Neural cell (in vitro differentiated cells): ENCODE measurements around the gene TBC1D25. TPM values are rescaled to one million over a fixed set of nuclear protein-coding genes. Genes with fewer than 3 reads are reported as not detected.

Experiments
- H2AFZ ChIP-seq: fragments of 200-600, 300-800 bp; sonication (generic), shearing (Covaris generic); 2 replicates; pipeline ENCODE4 v1.6.0; 2014; ENCODE audit warnings: low read depth, mild to moderate bottlenecking, antibody characterized with exemption, low read length, moderate library complexity
- H3F3A ChIP-seq: fragments of 200-600 bp; shearing (Covaris generic); 2 replicates; pipeline ENCODE4 v1.6.1; 2016; ENCODE audit warnings: mild to moderate bottlenecking, moderate library complexity, mixed read lengths, antibody characterized with exemption, low read length; ENCODE audit not compliant: insufficient read depth, poor library complexity, severe bottlenecking
- H3K27ac ChIP-seq: fragments of 200-600, 300-800 bp; sonication (generic), shearing (Covaris generic); 2 replicates; pipeline ENCODE4 v1.5.1; 2014; ENCODE audit warnings: mild to moderate bottlenecking, low read length, moderate library complexity
- H3K27me3 ChIP-seq: fragments of 300-800, 200-600 bp; sonication (generic), shearing (Covaris generic); 2 replicates; pipeline ENCODE4 v1.6.0; 2014; ENCODE audit warnings: mild to moderate bottlenecking, low read depth, low read length, moderate library complexity; ENCODE audit not compliant: insufficient read depth
- H3K36me3 ChIP-seq: fragments of 300-800, 200-600 bp; sonication (generic), shearing (Covaris generic); 2 replicates; pipeline ENCODE4 v1.5.1; 2014; ENCODE audit warnings: mild to moderate bottlenecking, antibody characterized with exemption, low read length, moderate library complexity; ENCODE audit not compliant: insufficient read depth
- H3K4me2 ChIP-seq: fragments of 300-800, 200-600 bp; sonication (generic), shearing (Covaris generic); 2 replicates; pipeline ENCODE4 v1.6.0; 2014; ENCODE audit warnings: mild to moderate bottlenecking, low read length
- H3K4me3 ChIP-seq: fragments of 300-800, 200-600 bp; sonication (generic), shearing (Covaris generic); 2 replicates; pipeline ENCODE4 v1.5.1; 2014; ENCODE audit warnings: mild to moderate bottlenecking, low read length, moderate library complexity
- H3K79me2 ChIP-seq: fragments of 200-600 bp; shearing (Covaris generic); replicated peaks from 2 replicates; pipeline ENCODE4 v1.6.0; 2014; ENCODE audit warnings: mild to moderate bottlenecking, low read length, moderate library complexity; ENCODE audit not compliant: insufficient read depth
- H3K9ac ChIP-seq: fragments of 300-800, 200-600 bp; sonication (generic), shearing (Covaris generic); 2 replicates; pipeline ENCODE4 v1.6.1; 2016; ENCODE audit warnings: mild to moderate bottlenecking, low read length, mixed read lengths
- H3K9me2 ChIP-seq: fragments of 200-600 bp; shearing (Covaris generic); 2 replicates; pipeline ENCODE4 v1.6.1; 2016; ENCODE audit warnings: mild to moderate bottlenecking, low read length, mixed read lengths; ENCODE audit not compliant: insufficient read depth
- H3K9me3 ChIP-seq: fragments of 200-600, 300-800 bp; sonication (generic), shearing (Covaris generic); 2 replicates; pipeline ENCODE4 v1.6.1; 2016; ENCODE audit warnings: mild to moderate bottlenecking, mixed run types, low read length, moderate library complexity, mixed read lengths
- H4K20me1 ChIP-seq: fragments of 200-600 bp; shearing (Covaris generic); 2 replicates; pipeline ENCODE4 v1.6.1; 2016; ENCODE audit warnings: mild to moderate bottlenecking, mixed run types; ENCODE audit not compliant: insufficient read depth
- EP300 ChIP-seq: fragments of 450-650 bp; conservative IDR thresholded peaks from 2 replicates; pipeline ENCODE4 v1.6.1; 2014; ENCODE audit warnings: antibody characterized with exemption, mild to moderate bottlenecking, moderate library complexity; ENCODE audit not compliant: poor library complexity, severe bottlenecking
- EZH2 ChIP-seq: fragments of 200-600, 300-800 bp; shearing (Covaris generic), sonication (generic); IDR thresholded peaks from 2 replicates; pipeline ENCODE4 v1.6.1; 2014; ENCODE audit warnings: antibody characterized with exemption, low read length, borderline replicate concordance, mild to moderate bottlenecking; ENCODE audit not compliant: insufficient read depth, poor library complexity, severe bottlenecking
- MXI1 ChIP-seq: fragments of 450-650 bp; conservative IDR thresholded peaks from 2 replicates; pipeline ENCODE4 v1.6.1; 2014; ENCODE audit warnings: antibody characterized with exemption, mild to moderate bottlenecking; ENCODE audit not compliant: poor library complexity, severe bottlenecking
- POLR2AphosphoS5 ChIP-seq: IDR thresholded peaks from 2 replicates; pipeline ENCODE4 v1.6.1; 2012
- RAD21 ChIP-seq: fragments of 450-650 bp; conservative IDR thresholded peaks from 2 replicates; pipeline ENCODE4 v1.6.1; 2014; ENCODE audit warnings: antibody characterized with exemption, mild to moderate bottlenecking, moderate library complexity
- SMC3 ChIP-seq: fragments of 450-650 bp; conservative IDR thresholded peaks from 2 replicates; pipeline ENCODE4 v1.6.1; 2014; ENCODE audit warnings: antibody characterized with exemption, mild to moderate bottlenecking, moderate library complexity; ENCODE audit not compliant: poor library complexity
- TAF1 ChIP-seq: IDR thresholded peaks from 2 replicates; pipeline ENCODE4 v1.6.1; 2012; ENCODE audit warnings: low read depth
- polyA plus RNA-seq: library from polyadenylated mRNA; depleted of rRNA; stranded (reverse); fragments of >200 nt; gene quantifications from 2 replicates; pipeline ENCODE4 v1.2.3, GENCODE V29; 2014
- TF ChIP-seq, protein P1 (sequence below): IDR thresholded peaks from 2 replicates; pipeline ENCODE4 v1.6.1; 2012; ENCODE audit warnings: borderline replicate concordance
- TF ChIP-seq, protein P2 (sequence below): fragments of 450-650 bp; IDR thresholded peaks from 2 replicates; pipeline ENCODE4 v1.5.1; 2014; ENCODE audit warnings: antibody characterized with exemption, mild to moderate bottlenecking, moderate library complexity; ENCODE audit not compliant: poor library complexity, severe bottlenecking

The TBC1D25 gene
- polyA plus RNA-seq, 1 donor from 2014 or later: 4.5 TPM

DNA sequence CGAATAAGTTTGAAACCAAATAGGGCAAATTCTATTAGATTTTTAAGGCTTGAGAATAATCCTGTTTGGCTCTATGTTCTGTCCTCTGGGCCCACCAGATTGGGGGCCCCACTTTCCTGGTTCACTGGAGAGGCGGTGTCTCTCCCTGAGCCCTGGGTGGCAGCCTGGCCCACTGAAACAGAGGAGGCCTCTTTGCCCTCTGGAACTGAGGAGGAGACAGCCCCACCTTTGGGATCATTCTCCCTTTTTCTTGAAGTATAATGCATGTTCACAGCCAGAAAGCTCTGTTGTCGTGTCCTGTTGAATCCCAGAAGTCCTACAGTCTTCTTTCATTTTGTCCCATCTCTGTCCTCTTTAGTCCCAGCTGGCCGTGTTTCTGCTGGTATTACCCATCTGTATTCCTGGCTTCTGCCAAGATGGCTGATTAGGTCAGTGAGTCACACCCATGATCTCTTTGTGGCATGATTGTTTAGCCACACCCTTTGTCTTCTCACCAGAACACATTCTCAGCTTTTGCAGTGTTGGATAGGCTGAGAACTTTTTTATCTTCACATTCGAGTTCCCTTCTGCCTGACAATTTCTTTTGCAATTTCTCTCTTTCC lies 8.1 kb upstream of the TBC1D25 start:
- TF ChIP-seq TAF1: no peak
- Histone ChIP-seq H3K9ac (no peak overlapping the region), H3K36me3 (no peaks in the 10 kb centered on the region), H3F3A (no peaks in the 10 kb centered on the region), H3K79me2 (no peaks in the 10 kb centered on the region), H3K9me2 (no peaks in the 10 kb centered on the region), H3K4me2 (no peak overlapping the region), H3K27me3 (no peaks in the 10 kb centered on the region), H3K4me3 (no peak overlapping the region), H3K27ac (no peak overlapping the region), H3K9me3 (no peaks in the 10 kb centered on the region), H2AFZ (no peak overlapping the region), H4K20me1 (no peaks in the 10 kb centered on the region)

DNA sequence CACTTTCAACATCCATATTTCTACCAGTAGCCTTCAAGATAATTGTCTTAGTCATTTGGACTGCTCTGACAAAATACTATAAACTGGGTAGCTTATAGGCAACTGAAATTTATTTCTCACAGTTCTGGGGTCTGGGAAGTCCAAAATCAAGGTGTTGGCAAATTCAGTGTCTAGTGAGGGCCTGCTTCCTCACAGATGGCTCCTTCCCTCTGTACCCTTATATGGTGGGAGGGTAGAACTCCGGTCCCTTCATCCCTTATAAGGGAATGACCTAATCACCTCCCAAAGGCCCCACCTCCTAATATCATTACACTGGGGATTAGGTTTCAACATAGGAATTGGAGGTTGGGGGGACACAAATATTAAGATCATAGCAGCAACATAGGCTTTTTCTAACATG lies 7.4 kb upstream of the TBC1D25 start:
- no peak overlapping the region for H2AFZ ChIP-seq
- H3K9me2 ChIP-seq: no peaks in the 10 kb centered on the region
- no peak overlapping the region for H3K4me3 ChIP-seq

DNA sequence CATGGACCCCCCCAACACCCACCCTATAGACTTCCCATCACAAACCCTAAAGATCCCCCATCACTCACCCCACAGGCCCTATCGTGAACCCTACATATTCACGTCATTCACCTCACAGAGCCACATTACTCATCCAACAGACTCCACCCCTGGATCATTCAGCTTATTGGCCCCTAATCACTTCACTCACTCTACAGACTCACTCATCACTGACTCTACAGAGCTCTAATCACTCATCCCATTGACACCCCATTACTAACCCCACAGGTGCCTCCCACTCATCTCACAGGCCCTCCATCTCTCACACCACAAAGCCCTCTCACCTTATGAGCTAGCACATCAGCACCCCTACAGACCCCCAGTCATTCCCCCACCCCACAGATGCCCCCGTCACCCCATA lies 6.3 kb upstream of the TBC1D25 start:
- Histone ChIP-seq H3K27me3 (no peaks in the 10 kb centered on the region), H3K36me3 (no peaks in the 10 kb centered on the region), H3F3A (no peaks in the 10 kb centered on the region), H2AFZ (no peak overlapping the region), H3K27ac (no peak overlapping the region), H3K9me3 (no peaks in the 10 kb centered on the region), H3K9me2 (no peaks in the 10 kb centered on the region), H3K79me2 (no peaks in the 10 kb centered on the region), H4K20me1 (no peaks in the 10 kb centered on the region), H3K4me2 (no peak overlapping the region), H3K9ac (no peak overlapping the region), H3K4me3 (no peak overlapping the region)
- no peak for TF ChIP-seq RAD21
- TF ChIP-seq, protein P1, sequence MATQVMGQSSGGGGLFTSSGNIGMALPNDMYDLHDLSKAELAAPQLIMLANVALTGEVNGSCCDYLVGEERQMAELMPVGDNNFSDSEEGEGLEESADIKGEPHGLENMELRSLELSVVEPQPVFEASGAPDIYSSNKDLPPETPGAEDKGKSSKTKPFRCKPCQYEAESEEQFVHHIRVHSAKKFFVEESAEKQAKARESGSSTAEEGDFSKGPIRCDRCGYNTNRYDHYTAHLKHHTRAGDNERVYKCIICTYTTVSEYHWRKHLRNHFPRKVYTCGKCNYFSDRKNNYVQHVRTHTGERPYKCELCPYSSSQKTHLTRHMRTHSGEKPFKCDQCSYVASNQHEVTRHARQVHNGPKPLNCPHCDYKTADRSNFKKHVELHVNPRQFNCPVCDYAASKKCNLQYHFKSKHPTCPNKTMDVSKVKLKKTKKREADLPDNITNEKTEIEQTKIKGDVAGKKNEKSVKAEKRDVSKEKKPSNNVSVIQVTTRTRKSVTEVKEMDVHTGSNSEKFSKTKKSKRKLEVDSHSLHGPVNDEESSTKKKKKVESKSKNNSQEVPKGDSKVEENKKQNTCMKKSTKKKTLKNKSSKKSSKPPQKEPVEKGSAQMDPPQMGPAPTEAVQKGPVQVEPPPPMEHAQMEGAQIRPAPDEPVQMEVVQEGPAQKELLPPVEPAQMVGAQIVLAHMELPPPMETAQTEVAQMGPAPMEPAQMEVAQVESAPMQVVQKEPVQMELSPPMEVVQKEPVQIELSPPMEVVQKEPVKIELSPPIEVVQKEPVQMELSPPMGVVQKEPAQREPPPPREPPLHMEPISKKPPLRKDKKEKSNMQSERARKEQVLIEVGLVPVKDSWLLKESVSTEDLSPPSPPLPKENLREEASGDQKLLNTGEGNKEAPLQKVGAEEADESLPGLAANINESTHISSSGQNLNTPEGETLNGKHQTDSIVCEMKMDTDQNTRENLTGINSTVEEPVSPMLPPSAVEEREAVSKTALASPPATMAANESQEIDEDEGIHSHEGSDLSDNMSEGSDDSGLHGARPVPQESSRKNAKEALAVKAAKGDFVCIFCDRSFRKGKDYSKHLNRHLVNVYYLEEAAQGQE: no peak
- TF ChIP-seq, protein P2, sequence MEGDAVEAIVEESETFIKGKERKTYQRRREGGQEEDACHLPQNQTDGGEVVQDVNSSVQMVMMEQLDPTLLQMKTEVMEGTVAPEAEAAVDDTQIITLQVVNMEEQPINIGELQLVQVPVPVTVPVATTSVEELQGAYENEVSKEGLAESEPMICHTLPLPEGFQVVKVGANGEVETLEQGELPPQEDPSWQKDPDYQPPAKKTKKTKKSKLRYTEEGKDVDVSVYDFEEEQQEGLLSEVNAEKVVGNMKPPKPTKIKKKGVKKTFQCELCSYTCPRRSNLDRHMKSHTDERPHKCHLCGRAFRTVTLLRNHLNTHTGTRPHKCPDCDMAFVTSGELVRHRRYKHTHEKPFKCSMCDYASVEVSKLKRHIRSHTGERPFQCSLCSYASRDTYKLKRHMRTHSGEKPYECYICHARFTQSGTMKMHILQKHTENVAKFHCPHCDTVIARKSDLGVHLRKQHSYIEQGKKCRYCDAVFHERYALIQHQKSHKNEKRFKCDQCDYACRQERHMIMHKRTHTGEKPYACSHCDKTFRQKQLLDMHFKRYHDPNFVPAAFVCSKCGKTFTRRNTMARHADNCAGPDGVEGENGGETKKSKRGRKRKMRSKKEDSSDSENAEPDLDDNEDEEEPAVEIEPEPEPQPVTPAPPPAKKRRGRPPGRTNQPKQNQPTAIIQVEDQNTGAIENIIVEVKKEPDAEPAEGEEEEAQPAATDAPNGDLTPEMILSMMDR: no peak
- TF ChIP-seq SMC3: no peak

More for the DNA sequence above, 7.4 kb upstream of the TBC1D25 start:
- Histone ChIP-seq H3K9me3 (no peaks in the 10 kb centered on the region), H3F3A (no peaks in the 10 kb centered on the region), H3K9ac (no peak overlapping the region), H3K79me2 (no peaks in the 10 kb centered on the region), H4K20me1 (no peaks in the 10 kb centered on the region), H3K36me3 (no peaks in the 10 kb centered on the region), H3K27ac (no peak overlapping the region), H3K27me3 (no peaks in the 10 kb centered on the region), H3K4me2 (no peak overlapping the region)
- TF ChIP-seq MXI1 (no peak), POLR2AphosphoS5 (no peak), RAD21 (no peak), TAF1 (no peak), EP300 (no peak), EZH2 (no peak), SMC3 (no peak)
- TF ChIP-seq, protein P1: no peak
- TF ChIP-seq, protein P2: no peak
